Fibroblast of lung (primary cell): ENCODE data around the gene PRMT3.

Experiments
- CTCF ChIP-seq, 2 donors: IDR thresholded peaks in 1 of 2; conservative IDR thresholded peaks in 1 of 2; 1 replicate in 1 of 2; 2 replicates in 1 of 2; pipeline ENCODE4 v1.5.1; 2011 to 2012; ENCODE audit warnings: low read length in 2 of 2, control low read depth in 1 of 2, inconsistent platforms in 1 of 2, low read depth in 1 of 2, mild to moderate bottlenecking in 1 of 2
- EZH2 ChIP-seq: IDR thresholded peaks from 2 replicates; pipeline ENCODE4 v1.5.1; 2012; ENCODE audit warnings: low read length, control low read depth, mild to moderate bottlenecking; ENCODE audit errors: missing control alignments

- TF ChIP-seq CTCF (conservative IDR thresholded peaks at IDR 0.05 in 1 of 2, IDR thresholded peaks at IDR 0.05 in 1 of 2; ENCODE audit: low read depth in 1 of 2, low read length in 2 of 2) (peak in 1 of 2 donors; percentile 99), EZH2 (no peak)
Observed at GRCh38 chr11:20387261-20388095, at the start of gene PRMT3.
